Measurements from ENCODE around the gene POLN. TPM values are rescaled to one million over a fixed set of nuclear protein-coding genes. Genes with fewer than 3 reads are reported as not detected.

POLN gene
- total RNA-seq, 4 donors from 2014 or later: 0.70 to 6.6 (median 3.2) TPM

DNA sequence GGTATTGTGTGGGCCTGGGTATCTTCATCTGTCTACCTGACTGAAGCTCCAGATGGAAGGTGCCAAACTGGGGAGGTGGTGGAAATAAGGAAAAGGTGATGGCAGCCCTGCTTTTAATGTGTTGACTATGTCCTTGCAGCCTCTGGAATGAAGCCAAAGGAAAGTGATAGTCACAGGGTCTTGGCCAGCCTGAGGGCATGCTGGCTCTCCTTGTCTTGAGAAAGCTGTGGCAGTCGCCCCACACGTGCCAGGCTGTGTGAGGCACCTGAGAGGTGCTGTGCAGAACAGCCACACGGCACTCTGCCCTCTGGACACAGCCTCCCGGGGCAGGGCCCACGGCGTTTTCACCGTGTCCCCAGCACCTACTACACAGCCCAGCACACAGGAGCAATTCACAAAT lies 105.2 kb downstream of the POLN start:
- peaks cover 0 to 14% (median 0%) of the 10 kb centered on the region in 4 donors for H3K9me3 ChIP-seq
- no peaks in the 10 kb centered on the region for H3K27me3 ChIP-seq
- no peaks in the 10 kb centered on the region for H3K36me3 ChIP-seq
- H3K4me1 ChIP-seq: no peaks in the 10 kb centered on the region
- H3K4me3 ChIP-seq: no peak overlapping the region
- no peak for DNase-seq
- no peak for TF ChIP-seq POLR2A (IDR thresholded peaks at IDR 0.05)
- TF ChIP-seq, protein P1, sequence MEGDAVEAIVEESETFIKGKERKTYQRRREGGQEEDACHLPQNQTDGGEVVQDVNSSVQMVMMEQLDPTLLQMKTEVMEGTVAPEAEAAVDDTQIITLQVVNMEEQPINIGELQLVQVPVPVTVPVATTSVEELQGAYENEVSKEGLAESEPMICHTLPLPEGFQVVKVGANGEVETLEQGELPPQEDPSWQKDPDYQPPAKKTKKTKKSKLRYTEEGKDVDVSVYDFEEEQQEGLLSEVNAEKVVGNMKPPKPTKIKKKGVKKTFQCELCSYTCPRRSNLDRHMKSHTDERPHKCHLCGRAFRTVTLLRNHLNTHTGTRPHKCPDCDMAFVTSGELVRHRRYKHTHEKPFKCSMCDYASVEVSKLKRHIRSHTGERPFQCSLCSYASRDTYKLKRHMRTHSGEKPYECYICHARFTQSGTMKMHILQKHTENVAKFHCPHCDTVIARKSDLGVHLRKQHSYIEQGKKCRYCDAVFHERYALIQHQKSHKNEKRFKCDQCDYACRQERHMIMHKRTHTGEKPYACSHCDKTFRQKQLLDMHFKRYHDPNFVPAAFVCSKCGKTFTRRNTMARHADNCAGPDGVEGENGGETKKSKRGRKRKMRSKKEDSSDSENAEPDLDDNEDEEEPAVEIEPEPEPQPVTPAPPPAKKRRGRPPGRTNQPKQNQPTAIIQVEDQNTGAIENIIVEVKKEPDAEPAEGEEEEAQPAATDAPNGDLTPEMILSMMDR (IDR thresholded peaks at IDR 0.05): no peak
- no peak overlapping the region for H3K27ac ChIP-seq

DNA sequence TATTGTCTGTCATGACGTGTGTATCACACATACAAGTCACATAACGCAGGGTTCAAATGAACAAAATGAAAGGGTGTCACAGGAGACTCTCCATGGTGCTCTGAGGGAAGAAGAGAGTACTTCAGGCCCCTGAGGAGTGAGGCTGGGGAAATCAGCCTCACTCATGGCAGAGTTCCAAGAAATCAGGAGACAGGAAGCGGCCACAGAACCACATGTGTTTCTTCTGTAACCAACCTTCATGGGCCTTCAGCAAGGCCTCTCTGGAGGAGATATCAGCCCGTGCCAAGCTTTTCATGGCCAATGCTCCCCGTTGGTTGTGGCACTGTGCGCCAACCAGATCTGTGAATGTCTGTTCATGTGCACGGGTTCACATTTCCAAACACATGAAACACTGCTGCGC lies 106.8 kb downstream of the POLN start:
- H3K4me3 ChIP-seq: no peak overlapping the region
- TF ChIP-seq, protein P1 (IDR thresholded peaks at IDR 0.05): no peak
- TF ChIP-seq POLR2A (IDR thresholded peaks at IDR 0.05): no peak
- no peak for DNase-seq
- H3K27me3 ChIP-seq: no peaks in the 10 kb centered on the region
- H3K27ac ChIP-seq: no peak overlapping the region
- H3K4me1 ChIP-seq: no peaks in the 10 kb centered on the region
- H3K9me3 ChIP-seq: peaks cover 0 to 14% (median 0%) of the 10 kb centered on the region in 4 donors
- H3K36me3 ChIP-seq: no peaks in the 10 kb centered on the region

DNA sequence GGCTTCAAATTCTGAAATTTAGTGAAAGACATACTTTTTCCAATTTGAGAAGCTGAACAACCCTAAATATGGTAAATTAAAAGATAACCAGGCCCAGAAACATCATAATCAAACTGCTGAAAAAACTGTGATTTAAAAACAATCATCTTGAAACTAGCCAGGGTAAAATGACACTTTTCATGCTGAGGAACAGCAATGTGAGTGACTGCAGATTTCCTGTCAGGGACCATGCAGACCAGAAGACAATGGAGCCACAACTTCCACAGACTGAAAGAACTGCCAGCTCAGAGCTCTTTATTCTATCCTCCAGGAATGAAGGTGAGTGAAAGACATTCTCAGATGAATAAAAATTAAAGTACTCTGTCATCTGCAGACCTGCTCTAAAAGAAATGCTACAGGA lies 109.5 kb downstream of the POLN start:
- Histone ChIP-seq H3K36me3 (no peaks in the 10 kb centered on the region), H3K27me3 (no peaks in the 10 kb centered on the region), H3K27ac (no peak overlapping the region), H3K4me1 (no peaks in the 10 kb centered on the region), H3K9me3 (peaks cover 0 to 14% (median 0%) of the 10 kb centered on the region in 4 donors), H3K4me3 (no peak overlapping the region)
- TF ChIP-seq, protein P1 (IDR thresholded peaks at IDR 0.05): no peak
- TF ChIP-seq POLR2A (IDR thresholded peaks at IDR 0.05): no peak
- DNase-seq: no peak

DNA sequence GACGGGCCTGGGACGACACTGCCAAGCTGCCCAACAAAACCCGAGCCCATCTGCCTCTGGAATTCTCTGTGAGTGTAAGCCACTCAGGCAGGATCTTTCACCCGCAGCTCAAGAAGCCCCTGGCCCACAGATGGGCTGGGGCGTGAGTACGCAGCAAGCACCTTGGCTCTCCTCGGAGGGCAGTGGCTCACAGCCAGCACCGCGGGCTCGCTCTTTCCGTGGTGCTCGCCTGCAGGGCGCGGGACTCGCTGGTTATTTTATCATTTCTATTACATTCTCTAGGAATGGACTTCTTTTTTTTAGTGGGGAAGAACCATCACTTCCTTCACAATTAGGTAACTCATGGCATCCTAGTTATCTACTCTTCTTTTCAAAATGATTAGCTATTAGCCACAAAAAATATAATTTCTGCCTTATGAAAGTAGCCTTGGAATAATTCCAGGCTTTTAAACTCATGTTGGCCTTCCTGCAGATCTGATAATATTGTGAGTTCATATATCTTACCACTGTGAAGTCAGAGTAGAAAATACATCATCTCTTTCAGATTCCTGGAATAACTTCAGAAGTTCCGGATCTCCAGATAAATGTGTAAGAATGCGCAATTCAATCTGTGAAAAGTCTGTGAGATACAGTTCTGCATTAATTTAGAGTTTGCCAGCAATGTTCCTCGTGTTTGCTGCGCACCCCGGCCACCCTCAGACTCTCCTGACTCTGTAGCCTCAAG lies 114.2 kb downstream of the POLN start:
- H3K27ac ChIP-seq: no peak overlapping the region
- DNase-seq: no peak
- H3K9me3 ChIP-seq: peaks cover 0 to 11% (median 0%) of the 10 kb centered on the region in 4 donors
- H3K4me1 ChIP-seq: no peaks in the 10 kb centered on the region
- TF ChIP-seq POLR2A (IDR thresholded peaks at IDR 0.05): no peak
- TF ChIP-seq, protein P1 (IDR thresholded peaks at IDR 0.05): no peak
- H3K27me3 ChIP-seq: no peaks in the 10 kb centered on the region
- no peaks in the 10 kb centered on the region for H3K36me3 ChIP-seq
- H3K4me3 ChIP-seq: no peak overlapping the region

DNA sequence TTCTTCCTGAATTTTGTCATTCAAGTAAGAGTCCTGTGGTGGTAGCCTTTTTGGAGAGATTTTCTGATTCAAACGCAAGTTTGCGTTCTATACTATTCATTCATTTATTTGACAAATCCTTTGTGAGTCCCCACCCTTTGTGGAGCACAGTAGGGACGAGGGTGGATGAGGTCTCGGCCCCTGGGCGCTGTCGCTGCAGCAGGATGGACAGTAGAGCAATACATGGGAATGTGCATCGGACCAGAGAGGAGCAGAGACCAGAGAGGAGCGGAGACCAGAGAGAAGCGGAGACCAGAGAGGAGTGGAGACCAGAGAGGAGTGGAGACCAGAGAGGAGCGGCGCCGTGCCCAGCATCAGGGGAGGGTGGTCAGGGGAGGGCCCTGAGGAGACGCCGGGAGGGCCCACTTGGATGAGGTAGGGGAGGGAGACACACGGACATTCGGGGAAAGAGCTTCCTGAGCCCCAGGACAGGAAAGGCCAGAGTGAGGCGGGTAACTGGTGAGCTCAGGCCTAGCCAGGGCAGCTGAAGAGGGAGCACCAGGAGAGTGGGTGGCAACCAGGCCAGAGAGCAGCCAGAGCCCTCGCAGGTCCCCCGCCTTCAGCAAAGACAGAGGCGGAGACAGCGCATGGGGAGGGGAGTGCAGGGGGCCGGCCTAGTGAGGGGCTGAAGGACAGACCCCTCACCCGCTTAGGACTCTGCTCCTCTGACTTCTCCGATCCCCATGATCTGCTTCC lies 115.4 kb downstream of the POLN start:
- no peaks in the 10 kb centered on the region for H3K27me3 ChIP-seq
- no peaks in the 10 kb centered on the region for H3K36me3 ChIP-seq
- TF ChIP-seq POLR2A (IDR thresholded peaks at IDR 0.05): no peak
- TF ChIP-seq, protein P1 (IDR thresholded peaks at IDR 0.05): no peak
- H3K4me1 ChIP-seq: no peaks in the 10 kb centered on the region
- no peak overlapping the region for H3K4me3 ChIP-seq
- no peaks in the 10 kb centered on the region for H3K9me3 ChIP-seq
- H3K27ac ChIP-seq: no peak overlapping the region
- no peak for DNase-seq
